Posterior vena cava (tissue), 2 donors: ENCODE data around the gene POLG. TPM values are rescaled to one million over a fixed set of nuclear protein-coding genes. Genes with fewer than 3 reads are reported as not detected.

Experiments
- DNase-seq: peaks from one replicate; pipeline ENCODE4 v3.0.0-alpha.2; 2020; ENCODE audit warnings: low spot score
- intact Hi-C, 2 donors: fragments of 100-400 bp; cut with DNase I; formaldehyde crosslinking; loops; one replicate each; pipeline versions ENCODE4 v1.14.1 to v1.14.2; 2022 to 2023
- long read RNA-seq, 2 donors: library from polyadenylated mRNA; unstranded; transcript quantifications; one replicate each; pipeline ENCODE4 v2.0.0, GENCODE V29; 2020 to 2021
- total RNA-seq, 2 donors: library from RNA; stranded (reverse); fragmentation: NEBNext Ultra II Directional; extraction: Animal tissue kit (Norgen Biotek cat#: 25700); gene quantifications; one replicate each; pipeline ENCODE4 v1.2.1, GENCODE V29; 2021
- donor health status: DM: yes; HTN: yes; CAD: no.
- donor health status: DM: yes; HTN: yes; CAD: no.

Gene POLG
- total RNA-seq = 10 to 100 TPM; 45.6 to 47.9 TPM
- long read RNA-seq, donor 1, full-length matches to known transcripts = 1 of 13 reads
- long read RNA-seq, donor 1, partial matches to known transcripts = 5 of 13 reads
- long read RNA-seq, donor 1, other reads (novel, unspliced or antisense) = 7 of 13 reads
- long read RNA-seq, donor 2, partial matches to known transcripts = 15 of 18 reads
- long read RNA-seq, donor 2, other reads (novel, unspliced or antisense) = 3 of 18 reads

DNA sequence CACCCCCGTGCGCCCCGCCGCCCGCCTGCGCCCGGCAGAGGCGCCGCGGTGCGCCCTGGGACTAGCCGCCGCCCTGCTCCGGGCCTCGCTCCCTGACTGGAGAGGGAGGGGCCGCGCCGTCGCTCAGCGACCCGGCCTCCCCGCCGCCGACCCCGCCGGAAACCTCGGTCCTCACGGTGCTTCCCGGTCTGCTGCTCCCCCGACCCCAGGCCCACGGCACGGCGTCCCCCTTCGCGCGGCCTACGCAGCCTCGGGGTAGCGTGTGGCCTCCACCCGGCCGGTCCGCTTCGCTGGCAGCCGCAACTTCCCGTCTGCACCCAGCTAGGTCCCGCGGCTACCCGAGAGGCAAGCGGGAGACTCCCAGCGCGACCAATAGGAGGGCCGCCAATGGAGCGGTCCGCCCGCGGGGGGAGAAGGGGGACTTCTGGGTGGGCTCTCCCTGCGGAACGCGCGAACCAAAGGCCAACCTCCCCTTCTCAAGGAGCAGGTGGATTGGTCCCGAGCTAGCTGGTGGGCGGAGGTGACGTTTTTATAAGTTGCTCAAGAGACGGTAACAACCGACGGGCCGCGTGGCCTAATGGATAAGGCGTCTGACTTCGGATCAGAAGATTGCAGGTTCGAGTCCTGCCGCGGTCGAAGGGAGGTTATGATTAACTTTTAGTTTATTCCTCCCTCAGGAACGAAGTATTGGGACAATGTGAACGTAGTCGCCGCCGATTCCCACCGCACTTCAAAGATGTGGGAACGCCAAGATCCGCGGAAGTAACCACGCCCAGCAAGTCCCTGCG is at the start of gene POLG:
Gene POLG, minus strand, starts transcription at position 315 of the 788 bp plus-strand sequence. CDS start 1,070 bp downstream, outside the sequence.
- intact Hi-C loops = no loop called here
- DNase-seq = peak; percentile 99

- intact Hi-C loops = no loop called here
- DNase-seq = no peak
Observed at GRCh38 chr15:89384176-89384604, 49.6 kb upstream of the POLG start.

DNA sequence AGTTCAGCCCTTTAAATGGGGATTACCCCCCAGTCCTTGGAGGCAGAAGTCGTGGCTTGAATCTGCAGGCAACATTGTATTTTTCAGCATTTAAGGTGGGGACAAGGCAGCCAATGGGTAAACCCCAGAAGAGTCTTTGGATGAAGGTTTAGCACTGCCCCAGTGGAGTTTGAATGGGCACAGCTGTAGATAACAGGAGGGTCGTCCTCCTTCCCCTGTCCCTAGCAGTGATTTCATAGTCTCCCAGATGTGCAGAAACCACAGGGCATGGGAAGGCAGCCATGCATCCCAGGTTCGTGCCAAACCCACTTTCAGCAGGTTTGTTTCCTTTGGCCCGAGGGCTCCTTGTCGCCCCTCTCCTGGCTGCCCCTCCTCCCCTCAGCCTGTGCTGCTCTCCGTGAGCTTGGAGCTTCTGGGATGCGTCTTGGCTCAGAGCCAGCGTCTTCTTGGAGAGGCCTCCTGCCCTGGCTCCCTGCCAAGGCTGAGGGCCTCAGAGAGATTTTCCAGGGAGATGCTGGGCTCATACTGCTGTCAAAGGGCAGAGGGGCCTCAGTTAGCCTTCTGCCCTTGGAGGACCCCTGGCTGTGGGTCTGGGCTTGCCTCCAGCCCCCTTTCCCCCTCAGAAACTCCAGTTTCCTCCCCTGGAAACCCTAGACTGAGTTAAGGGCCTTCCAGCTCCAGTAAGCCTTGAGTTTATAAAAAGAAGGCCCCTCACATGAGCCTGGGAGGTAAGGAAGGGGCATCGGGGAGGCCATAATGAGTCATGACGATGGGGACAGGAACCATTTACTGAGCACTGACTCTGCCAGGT is 48.9 kb upstream of the POLG start:
- intact Hi-C loops = no loop called here
- no peak for DNase-seq

- intact Hi-C loops = no loop called here
- no peak for DNase-seq
Observed at GRCh38 chr15:89381888-89382686, 47.5 kb upstream of the POLG start.

DNA sequence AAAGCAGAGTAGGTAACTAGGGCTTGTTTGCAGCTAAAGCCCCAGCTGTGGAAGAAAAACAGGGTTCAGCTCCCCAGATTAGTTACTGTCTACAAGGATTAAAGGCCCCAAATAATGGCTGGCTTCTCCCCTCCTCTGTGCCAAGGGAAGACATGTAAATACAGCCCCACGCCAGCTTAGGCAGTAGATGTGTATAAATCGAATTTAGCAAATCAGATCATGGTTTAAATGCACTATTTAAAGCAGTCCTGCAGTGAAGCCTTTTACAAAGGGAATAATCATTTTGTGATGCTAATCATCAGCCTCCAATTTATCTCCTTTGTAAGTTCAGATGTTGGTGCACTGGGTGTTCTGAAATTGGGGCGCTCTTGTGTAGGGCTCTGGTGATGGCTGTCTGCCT is 46.7 kb upstream of the POLG start:
- intact Hi-C loops = no loop called here
- no peak for DNase-seq

DNA sequence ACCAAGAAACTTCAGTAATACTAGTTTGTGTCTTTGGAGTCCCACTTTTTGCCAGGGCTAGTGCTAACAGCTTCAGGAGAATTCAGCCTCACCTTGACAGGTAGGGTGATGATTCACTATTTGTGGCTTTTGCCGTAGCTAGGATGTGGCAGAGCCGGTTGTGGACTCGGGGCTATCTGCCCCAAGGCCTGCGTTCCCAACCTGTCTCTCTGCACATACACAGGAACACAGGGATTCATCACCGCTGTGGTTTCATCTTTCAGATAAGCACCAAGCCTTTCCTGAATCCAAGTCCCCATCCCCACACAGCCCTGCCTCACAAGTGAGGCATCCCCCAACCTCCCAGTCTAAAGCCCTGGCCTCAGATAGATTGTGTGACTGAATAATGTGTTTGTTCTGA is 45.2 kb upstream of the POLG start:
- intact Hi-C loops = no loop called here

DNA sequence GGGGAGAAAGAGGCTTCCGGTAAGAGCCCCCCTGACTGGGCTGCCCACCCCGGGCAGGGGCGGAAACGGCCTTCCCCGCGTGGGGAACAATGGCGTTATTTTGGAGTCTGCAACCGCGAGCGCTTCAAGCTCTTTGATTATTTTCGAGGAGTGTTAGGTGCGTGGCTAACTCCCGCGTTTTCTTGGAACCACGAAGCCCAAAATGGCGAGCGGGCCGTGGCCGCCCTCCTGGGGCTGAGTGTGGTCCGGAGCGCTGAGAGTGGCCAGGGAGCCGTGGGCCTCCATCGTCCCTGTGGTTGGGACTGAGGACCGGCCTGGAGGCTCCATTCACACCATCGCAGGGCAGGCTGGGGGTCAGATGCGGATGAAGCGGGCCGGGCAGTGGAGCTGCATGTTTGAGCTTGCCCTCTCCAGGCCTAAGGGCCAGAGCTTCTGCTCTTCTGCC is 44.6 kb upstream of the POLG start:
- intact Hi-C loops = no loop called here
- no peak for DNase-seq

More for the DNA sequence above, 45.2 kb upstream of the POLG start:
- no peak for DNase-seq

GRCh38 chr15:89378296-89379151 is 43.9 kb upstream of the POLG start:
- DNase-seq = no peak
- intact Hi-C loops = no loop called here

GRCh38 chr15:89377842-89378295 is 43.2 kb upstream of the POLG start:
- DNase-seq = no peak
- intact Hi-C loops = no loop called here

- intact Hi-C loops = no loop called here
Observed at GRCh38 chr15:89377024-89377841, 42.6 kb upstream of the POLG start.

DNA sequence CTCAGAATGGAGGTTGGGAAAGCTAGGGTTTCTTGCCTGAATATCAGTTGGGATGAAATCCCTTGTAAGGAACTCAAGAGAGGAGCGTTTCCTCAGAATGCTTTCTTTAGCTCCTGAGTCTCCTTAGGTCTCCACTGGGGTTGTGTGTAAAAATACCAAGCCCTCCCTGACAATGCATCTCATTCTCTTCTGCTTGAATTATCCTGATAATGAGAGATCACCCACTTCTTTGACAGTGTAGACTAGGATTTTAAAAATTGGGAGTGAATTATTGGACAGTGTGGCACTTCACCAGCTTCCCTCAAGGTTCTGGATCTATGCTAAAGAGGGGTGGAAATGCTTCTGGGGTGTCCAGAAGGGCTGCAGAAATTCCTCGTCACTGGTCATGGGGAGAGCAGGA is 41.8 kb upstream of the POLG start:
- intact Hi-C loops = no loop called here
- DNase-seq = no peak

More at GRCh38 chr15:89377024-89377841, 42.6 kb upstream of the POLG start:
- DNase-seq = no peak

- no peak for DNase-seq
- intact Hi-C loops = no loop called here
Observed at GRCh38 chr15:89375093-89376005, 40.7 kb upstream of the POLG start.

DNA sequence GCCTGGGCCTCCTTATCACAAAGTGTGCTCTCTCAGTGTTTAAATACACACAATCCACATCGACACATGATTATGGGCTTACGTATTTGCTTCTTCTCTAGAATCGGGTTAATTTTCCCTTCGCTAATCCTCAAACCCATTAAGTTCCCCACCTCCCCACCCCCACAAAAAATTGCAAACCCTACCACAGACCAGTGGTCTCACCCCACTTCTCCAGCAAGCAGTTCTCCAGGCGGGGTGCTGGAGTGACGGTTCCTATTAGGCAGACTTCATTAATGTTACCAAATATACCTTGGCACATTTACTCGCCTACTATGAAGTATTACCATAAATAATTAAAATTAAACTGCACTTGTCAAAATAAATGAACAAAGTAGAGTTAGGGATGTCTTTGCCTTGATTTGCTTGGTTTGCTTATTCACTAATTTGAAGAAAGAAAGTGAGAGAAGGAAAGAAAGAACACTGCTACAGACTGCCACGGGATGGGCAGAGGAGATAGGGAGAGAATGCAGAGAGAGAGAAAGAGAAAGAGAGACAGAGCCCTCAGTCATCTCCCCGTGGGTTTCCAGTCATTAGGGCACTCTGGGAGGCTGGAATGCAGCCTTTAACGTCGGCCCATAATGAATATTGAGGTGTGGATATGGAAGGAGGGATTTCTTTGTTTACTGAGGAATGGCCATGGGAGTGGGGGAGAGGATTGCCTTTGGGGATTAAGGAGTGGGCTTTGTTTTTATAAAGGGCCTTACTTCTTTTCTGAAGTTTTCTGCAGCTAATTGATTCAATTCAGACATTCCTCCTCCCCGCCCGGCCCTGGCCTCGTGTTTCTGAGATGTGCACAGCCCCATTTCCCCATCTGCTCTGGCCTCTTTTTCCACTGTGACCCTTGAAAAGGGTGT is 39.7 kb upstream of the POLG start:
- no peak for DNase-seq
- intact Hi-C loops = no loop called here

DNA sequence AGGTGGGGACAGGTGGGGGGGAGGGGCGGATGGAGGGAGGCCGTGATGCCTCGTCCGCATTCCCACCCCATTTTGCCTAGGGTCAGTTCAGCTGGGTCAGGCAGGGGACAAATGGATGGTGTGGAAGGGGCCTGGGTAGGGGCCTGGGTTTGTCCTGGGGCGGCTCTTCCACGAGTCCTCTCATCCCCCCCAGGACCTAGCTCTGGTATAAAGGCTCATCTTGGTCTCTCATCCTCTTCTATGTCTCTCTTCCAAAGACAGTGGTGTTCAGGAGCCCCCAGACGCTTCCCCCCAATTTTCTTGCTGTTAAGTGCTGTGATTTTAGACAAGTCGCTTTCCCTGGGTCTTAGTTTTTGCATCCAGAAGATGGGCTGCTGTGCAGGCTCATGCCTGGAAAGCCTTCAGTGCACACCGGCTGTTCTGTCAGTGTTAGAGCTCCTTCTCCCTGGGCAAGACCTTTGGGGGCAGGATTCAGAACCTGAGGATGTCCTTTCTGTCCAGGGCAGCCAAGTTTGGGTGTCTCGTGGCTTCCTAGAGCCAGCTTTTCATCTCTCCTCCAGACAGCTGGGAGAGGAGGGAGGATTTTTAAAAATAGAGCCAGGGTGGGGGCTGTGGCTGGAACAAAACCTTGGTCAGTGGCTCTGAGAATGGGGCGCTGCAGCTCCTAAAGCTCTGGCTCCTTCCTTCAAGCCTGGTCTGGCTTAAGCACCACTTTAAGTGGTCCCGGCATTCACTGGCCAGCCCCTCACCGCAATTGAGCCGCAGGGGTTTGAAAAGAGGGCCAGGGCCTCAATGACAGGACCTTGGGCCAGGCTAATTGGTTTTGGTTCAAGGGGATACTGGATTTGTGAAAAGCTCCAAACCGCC is 37.7 kb upstream of the POLG start:
- DNase-seq = no peak
- intact Hi-C loops = no loop called here
